Hepatocyte (in vitro differentiated cells): ENCODE measurements around the gene MAGED4B.

Source experiments
- CTCF ChIP-seq: fragments of 200-600 bp; sonication (generic); IDR thresholded peaks from 2 replicates; pipeline ENCODE4 v1.5.1; 2016; ENCODE audit warnings: antibody characterized with exemption, mild to moderate bottlenecking; ENCODE audit not compliant: poor library complexity
- EZH2 ChIP-seq: fragments of 200-600 bp; sonication (generic); IDR thresholded peaks from 2 replicates; pipeline ENCODE4 v1.6.1; 2016; ENCODE audit warnings: antibody characterized with exemption, mild to moderate bottlenecking, borderline replicate concordance
- EZH2phosphoT487 ChIP-seq: fragments of 200-600 bp; sonication (generic); IDR thresholded peaks from one replicate; pipeline ENCODE4 v1.6.1; 2018; ENCODE audit warnings: antibody characterized with exemption, mild to moderate bottlenecking, low read depth, moderate library complexity; ENCODE audit not compliant: unreplicated experiment, severe bottlenecking

GRCh38 chrX:52031371-52031770 is 37.6 kb downstream of the MAGED4B start:
- TF ChIP-seq CTCF (no peak), EZH2phosphoT487 (no peak), EZH2 (no peak)
